Endometrium (tissue), 2 donors: ENCODE data around the gene SYT4.

ENCODE experiments used
- FAIRE-seq: peaks from 2 replicates; lab custom pipeline; 2012; peaks lifted over from hg19 to GRCh38; lab: Jason Lieb, UNC
- donor health status: control.
- donor health status: control.

The SYT4 gene

GRCh38 chr18:43220691-43221090, 56.6 kb downstream of the SYT4 start:
- no peak for FAIRE-seq
